COLO668 (cell line): ENCODE results near the gene S100A6.
"Not testable (repeated sequence)": the region's sequence is repeated elsewhere in the genome, so short reads cannot be mapped to it uniquely, and the experiment has no call there.

Experiments
- DNase-seq: peaks from one replicate; lab custom pipeline; 2025; ENCODE audit not compliant: unreplicated experiment; lab: John Stamatoyannopoulos, UW

Gene S100A6

GRCh38 chr1:153532769-153533599, 2.8 kb downstream of the S100A6 start:
- peak; percentile 95 for DNase-seq

DNA sequence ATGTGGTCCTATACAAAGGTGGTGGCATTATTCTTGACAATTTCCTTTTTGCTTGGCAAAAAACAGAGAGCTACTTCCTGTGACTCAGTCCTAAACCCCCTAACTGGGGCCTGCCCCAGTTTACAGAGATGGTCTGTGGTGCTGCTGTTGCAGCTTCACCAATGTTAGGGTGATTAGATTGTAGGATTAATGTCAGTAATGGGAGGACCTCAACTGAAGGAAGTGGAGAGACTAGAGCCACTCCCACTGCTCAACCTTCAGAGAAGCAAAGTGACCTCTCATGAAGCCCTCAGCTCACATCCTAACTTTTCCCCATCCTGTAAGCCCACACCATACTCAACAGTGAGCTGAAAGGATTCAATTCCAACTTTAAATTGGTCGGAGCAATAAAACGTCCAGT, 3.6 kb downstream of the S100A6 start:
- no peak for DNase-seq

DNA sequence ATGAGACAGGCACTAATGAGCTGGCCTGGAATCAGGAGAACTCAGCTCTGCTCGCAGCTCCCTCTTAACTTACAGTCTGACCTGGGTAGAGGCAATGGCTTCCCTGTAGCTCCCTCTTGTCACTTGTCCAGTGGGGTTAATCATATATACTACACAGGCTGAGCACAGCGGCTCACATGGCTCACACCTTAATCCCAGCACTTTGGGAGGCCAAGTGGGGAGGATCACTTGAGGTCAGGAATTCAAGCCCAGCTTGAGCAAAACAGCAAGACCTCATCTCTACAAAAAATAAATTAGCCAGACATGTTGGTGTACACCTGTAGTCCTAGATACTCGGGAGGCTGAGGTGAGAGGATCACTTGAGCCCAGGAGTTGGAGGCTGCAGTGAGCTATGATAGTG, 4.2 kb downstream of the S100A6 start:
- DNase-seq = no peak

- DNase-seq = no peak
Observed at GRCh38 chr1:153527683-153528040, 8.1 kb downstream of the S100A6 start.

DNA sequence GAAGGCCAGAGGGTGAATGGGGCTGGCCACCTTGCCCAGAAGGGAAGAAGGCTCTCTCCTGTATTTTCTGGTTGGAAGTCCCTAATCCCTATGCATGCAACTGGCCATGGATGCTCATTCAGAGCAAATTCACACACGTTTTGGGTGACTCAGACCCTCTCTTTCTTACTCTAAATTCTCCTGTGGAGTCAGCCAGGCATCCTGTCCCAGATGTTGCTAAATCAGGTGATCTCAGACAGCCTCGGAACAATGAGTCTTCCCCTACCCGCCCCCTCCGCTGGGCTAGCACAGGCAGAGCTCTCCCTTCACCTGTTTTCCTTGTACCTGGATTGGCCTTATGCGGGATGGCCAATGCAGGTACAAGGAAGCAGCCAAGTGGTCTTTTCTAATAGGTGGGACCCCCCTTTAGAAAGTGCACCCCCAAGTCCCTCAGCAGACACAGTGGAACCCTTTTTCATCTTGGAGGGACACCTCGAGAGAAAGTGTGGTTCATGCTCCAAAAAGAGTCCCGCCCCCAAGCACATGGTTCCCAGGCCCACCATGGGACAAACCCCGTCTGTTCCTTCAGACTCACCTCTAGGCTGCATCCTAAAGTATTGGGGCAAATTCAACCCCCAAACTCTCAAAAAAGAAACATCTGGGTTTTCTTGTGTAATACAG, 8.6 kb downstream of the S100A6 start:
- no peak for DNase-seq

GRCh38 chr1:153526132-153526543, 9.7 kb downstream of the S100A6 start:
- peak; percentile 42 for DNase-seq

- DNase-seq = no peak
Observed at GRCh38 chr1:153525088-153525728, 10.6 kb downstream of the S100A6 start.

GRCh38 chr1:153522353-153523048, 13.3 kb downstream of the S100A6 start:
- not testable (repeated sequence) for DNase-seq

DNA sequence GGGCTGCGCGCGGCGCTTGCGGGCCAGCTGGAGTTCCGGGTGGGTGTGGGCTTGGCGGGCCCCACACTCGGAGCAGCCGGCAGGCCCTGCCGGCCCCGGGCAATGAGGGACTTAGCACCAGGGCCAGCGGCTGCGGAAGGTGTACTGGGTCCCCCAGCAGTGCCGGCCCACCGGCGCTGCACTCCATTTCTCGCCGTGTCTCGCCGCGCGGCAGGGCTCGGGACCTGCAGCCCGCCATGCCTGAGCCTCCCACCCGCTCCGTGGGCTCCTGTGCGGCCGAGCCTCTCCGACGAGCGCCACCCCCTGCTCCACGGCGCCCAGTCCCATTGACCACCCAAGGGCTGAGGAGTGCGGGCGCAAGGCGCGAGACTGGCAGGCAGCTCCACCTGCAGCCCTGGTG, 14.0 kb downstream of the S100A6 start:
- not testable (repeated sequence) for DNase-seq

GRCh38 chr1:153520818-153521476, 14.8 kb downstream of the S100A6 start:
- no peak for DNase-seq

- not testable (repeated sequence) for DNase-seq
Observed at GRCh38 chr1:153520137-153520691, 15.6 kb downstream of the S100A6 start.

- DNase-seq = no peak
Observed at GRCh38 chr1:153519242-153519641, 16.5 kb downstream of the S100A6 start.

DNA sequence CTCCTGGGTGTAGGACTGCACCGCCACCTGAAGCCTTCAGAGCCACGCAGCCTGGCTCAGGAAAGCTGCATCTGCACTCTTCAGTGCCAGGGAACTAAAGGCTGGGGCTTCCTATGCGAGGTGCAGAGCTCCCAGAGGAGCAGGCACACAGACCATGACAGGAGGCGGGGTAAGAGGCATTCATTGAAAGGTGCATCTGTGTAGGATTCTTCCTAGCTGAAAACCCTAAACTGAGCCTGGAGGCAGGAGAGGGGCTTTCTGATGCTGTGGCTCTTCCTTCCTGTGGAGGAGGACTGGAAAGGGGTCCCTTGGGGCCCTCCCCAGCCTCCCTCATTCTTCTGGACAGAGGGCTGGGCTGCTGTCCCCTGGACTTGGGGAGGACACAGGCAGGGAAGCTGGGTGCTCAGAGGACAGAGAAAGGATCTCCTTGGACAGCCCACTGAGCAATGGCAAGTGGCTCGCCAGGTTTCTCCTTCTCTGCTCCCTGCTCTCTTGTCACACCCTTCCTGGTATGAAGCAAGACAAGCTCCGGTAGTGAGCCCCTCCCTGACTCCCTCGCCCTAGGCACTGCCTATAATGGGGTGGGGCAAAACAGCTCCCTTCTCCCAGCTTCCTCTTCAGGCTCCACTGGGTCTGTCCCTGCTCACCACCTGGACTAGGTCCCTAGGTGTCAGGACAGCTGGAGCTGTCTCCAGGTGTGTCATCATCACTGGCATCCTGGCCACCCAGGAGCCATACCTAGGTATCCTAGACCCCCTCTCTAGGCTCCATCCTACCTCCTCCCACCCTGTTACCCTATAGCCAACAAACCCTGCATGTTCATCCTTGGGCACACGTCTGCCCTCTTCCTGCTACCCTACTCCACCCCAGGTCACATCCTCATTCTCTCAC, 20.0 kb downstream of the S100A6 start:
- DNase-seq = peak; percentile 77

DNA sequence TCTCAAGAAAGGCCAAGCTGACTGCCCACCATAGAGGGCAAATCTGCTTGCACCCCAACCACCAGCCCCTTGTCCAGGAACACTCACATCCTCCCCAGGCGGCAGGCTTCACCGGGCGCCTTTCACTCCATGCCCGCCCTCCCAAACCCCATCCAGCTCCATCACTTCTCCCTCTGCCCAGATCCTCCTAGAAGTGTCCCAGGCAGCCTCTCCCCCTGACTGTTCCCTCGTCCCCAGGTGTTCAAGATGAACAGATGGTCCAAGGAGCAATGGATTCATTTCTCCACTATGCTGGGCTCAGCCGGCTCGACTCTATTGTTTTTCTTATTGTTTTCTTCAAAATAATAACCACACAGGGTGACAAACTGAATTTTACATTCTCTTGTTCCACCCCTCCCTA, 22.1 kb downstream of the S100A6 start:
- no peak for DNase-seq

DNA sequence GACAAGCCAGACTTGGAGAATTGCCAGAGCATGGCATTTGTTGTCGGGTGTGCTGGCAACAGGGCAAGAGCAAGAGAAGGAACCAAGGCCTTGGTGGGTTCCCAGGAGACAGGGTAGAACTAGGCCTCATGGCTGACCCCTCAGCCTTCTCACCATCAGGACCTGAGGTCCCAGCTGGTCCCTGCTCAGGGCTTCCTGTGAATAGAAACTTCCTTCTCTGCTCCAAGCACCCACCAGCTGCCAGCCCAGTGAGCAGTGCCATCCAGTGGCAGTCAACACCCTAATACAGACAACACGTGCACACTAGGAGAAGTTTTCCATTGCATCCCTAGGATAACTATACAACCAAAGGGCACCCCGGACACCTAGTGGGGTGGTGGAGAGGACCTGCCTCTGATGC, 22.8 kb downstream of the S100A6 start:
- DNase-seq = peak; percentile 27

DNA sequence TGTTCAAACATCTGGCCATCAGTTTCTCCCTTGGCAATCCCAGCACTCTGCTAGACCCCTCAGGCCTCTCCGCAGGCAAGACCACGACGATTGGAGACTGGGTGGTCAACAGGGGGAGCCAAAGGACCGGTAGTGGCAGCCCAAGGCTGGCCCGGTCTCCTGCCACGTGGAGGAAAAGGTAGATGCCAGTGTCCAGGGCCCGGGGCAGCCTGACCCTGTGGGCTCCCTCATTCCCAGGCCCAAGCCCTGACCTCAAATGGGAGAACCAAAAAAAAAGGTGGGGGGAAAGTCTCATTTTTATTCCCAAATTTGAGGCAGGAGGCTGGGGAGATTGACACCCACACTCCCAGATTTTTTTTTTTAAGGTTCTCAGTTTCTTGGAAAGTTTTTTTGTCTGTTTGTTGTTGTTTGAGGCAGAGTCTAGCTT, 24.8 kb downstream of the S100A6 start:
- DNase-seq = peak; percentile 86

DNA sequence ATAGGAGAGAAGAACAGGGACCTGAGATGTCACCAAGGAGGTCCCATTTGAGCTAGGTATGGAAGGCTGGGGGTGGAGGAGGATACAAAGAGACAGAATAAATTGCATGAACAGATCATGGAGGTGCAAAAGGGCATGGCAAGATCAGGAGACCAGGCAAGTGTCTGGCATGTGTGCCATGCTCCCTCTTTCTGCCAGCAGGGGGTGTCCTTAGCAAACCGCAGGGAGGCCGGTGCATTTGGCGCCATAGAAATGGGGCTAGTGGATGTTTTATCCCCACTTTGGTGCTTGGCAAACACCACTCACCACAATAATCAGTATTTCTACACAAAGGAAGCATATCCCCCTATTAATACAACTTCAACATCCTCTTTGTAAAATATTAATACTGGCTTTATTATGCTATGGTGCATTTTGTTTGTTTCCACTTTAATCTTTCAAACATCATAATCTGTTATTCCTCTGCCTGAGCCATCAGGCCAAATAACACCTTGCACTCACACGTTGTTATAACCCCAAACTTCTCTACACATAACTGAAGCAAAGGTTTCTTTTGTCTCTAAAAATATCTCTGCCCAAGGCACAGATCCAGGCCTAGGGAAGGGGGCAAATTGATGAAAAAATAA, 25.9 kb downstream of the S100A6 start:
- peak; percentile 69 for DNase-seq

GRCh38 chr1:153509036-153509435, 26.8 kb downstream of the S100A6 start:
- DNase-seq = no peak

DNA sequence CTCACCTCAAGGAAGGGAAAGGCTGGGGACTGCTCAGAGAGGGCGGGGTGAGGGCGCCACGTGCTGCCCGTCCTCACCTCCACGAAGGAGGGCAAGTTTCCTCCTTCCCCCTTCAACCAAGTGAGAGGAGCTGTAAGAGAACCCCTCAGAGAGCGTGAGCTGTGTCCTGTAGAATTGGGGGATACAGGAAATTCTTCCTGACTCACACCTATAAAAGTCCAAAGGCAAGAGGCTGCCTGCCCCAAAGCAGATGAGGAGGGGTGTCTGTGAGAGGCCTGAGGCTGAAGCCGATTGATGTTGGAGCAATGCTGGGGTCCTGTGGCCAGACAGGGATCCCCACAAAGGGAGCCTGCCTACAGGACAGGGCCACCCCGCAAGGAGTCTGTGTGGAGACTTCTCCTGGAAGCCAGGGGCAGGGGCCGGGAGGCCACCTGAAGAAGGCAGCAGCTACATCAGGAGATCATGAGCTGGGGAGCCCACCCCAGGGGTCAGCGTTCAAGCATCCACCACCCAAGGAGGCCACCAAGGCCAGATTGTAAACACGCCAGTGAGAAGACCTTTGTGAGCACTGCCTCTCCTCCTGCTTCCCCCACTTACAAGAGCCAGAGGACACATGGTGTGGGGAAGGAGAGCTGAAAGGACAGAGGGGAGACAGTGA, 27.7 kb downstream of the S100A6 start:
- no peak for DNase-seq
